ENCODE results near the gene LPCAT4. TPM values are rescaled to one million over a fixed set of nuclear protein-coding genes. Genes with fewer than 3 reads are reported as not detected.
A peak's percentile ranks its signal among the peaks of the same experiment; 100 is the strongest.

The LPCAT4 gene
- total RNA-seq, 1 experiment from 2014 or later, result 46.8 TPM

DNA sequence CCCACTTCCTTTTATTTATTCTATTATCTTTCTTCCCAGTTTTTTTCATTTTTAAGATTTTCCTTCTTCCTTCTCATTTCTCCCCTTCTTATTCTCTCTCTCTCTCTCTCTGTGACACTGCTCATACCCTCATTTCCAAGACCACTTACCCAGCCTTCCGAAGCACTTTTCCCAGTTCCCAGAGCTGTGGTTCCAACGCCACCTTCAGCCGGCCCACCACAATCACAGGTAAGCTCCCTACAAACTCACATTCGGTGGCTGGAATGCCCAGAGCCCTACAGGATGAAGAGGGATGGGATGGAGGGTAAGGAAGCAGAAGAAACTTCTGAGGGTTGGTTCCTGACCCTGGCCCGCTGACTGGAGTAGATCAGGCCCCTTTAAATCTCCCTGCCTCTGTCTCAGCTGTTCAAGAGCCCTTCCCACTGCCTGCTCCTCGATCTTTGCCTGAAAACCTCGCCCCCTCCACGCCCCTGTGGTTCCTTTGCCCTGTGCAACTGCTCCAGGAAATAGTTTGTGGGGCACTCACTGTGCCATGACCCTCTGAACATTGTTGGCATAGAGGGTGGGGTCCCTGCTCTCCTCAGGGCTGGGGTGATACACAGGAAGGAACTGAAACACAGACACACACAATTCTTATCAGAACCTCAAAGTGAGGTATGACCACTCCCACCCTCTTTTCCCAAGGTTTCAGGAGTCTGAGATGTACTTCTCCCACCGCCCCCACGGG, 4.8 kb downstream of the LPCAT4 start:
- Histone ChIP-seq H3F3A (ENCODE audit: insufficient read depth, low read depth) (peaks cover 23% of the 10 kb centered on the region), H3K27me3 (ENCODE audit: insufficient read depth, low read depth) (no peaks in the 10 kb centered on the region), H3K36me3 (ENCODE audit: low read depth) (0 out of 2 replicates have a peak, but pooled peaks cover 3% of the 10 kb centered on the region), H3K9me2 (ENCODE audit: insufficient read depth) (no peaks in the 10 kb centered on the region), H3K9me3 (ENCODE audit: insufficient read depth, low read depth) (no peaks in the 10 kb centered on the region), H3K4me1 (replicated peaks; ENCODE audit: insufficient read depth) (peaks cover 55% of the 10 kb centered on the region), H4K20me1 (ENCODE audit: insufficient read depth) (no peaks in the 10 kb centered on the region), H2AFZ (no peak overlapping the region), H3K79me2 (ENCODE audit: low read depth) (peaks cover 15% of the 10 kb centered on the region), H3K4me2 (peak overlapping the region; percentile 27; the same call in 1 of the 2 replicates), H3K27ac (peak overlapping the region; percentile 58; the same call in 1 of the 2 replicates), H3K4me3 (no peak overlapping the region)
- no TSS peak for BruUV-seq (replicated peaks)
- TF ChIP-seq EZH2 (IDR thresholded peaks at IDR 0.05; ENCODE audit: low read depth), result no peak
- TF ChIP-seq, protein P1, sequence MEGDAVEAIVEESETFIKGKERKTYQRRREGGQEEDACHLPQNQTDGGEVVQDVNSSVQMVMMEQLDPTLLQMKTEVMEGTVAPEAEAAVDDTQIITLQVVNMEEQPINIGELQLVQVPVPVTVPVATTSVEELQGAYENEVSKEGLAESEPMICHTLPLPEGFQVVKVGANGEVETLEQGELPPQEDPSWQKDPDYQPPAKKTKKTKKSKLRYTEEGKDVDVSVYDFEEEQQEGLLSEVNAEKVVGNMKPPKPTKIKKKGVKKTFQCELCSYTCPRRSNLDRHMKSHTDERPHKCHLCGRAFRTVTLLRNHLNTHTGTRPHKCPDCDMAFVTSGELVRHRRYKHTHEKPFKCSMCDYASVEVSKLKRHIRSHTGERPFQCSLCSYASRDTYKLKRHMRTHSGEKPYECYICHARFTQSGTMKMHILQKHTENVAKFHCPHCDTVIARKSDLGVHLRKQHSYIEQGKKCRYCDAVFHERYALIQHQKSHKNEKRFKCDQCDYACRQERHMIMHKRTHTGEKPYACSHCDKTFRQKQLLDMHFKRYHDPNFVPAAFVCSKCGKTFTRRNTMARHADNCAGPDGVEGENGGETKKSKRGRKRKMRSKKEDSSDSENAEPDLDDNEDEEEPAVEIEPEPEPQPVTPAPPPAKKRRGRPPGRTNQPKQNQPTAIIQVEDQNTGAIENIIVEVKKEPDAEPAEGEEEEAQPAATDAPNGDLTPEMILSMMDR (conservative IDR thresholded peaks at IDR 0.05), result no peak
- intact Hi-C loops (cut with micrococcal nuclease; ENCODE audit: unreplicated experiment), result loop anchor here (10.0 kb wide), 1 partner anchor 137 kb away; the partner anchor contains the start of gene EMC4
- peak; percentile 37 to 74 for DNase-seq
- ChIA-PET CTCF (no interaction called here), POLR2A (ENCODE audit: unreplicated experiment) (no interaction called here)

DNA sequence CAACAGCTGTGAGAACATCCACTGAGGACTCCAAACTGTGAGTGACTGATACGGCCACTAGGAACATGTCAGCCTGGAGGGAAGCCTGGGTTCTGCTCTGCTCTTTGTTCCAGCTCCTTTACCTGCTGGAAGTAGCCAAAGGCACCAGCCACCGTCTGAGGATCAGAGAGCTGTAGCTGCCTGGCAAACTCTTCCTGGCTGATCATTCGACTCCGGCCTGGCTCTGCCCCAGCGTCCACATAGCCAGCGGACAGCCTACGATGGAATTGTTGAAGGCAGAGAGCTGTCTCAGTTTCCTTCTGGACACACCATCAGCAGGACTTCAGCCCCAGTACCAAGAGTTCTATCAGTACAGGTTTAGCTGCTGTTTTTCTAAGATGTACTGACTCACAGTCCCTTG, 5.7 kb downstream of the LPCAT4 start:
- DNase-seq, result no peak
- Histone ChIP-seq H2AFZ (no peak overlapping the region), H3K27me3 (ENCODE audit: insufficient read depth, low read depth) (no peaks in the 10 kb centered on the region), H3K79me2 (ENCODE audit: low read depth) (peaks cover 15% of the 10 kb centered on the region), H3K27ac (peak overlapping the region; percentile 22; the same call in 1 of the 2 replicates), H3K9me2 (ENCODE audit: insufficient read depth) (no peaks in the 10 kb centered on the region), H3K36me3 (ENCODE audit: low read depth) (0 out of 2 replicates have a peak, but pooled peaks cover 3% of the 10 kb centered on the region), H3K4me2 (peak overlapping the region; percentile 37; the same call in 1 of the 2 replicates), H3K4me3 (no peak overlapping the region), H3K9me3 (ENCODE audit: insufficient read depth, low read depth) (no peaks in the 10 kb centered on the region), H3F3A (ENCODE audit: insufficient read depth, low read depth) (peaks cover 23% of the 10 kb centered on the region), H4K20me1 (ENCODE audit: insufficient read depth) (no peaks in the 10 kb centered on the region), H3K4me1 (replicated peaks; ENCODE audit: insufficient read depth) (peaks cover 55% of the 10 kb centered on the region)
- intact Hi-C loops (cut with micrococcal nuclease; ENCODE audit: unreplicated experiment), result loop anchor here (10.0 kb wide), 1 partner anchor 136 kb away; the partner anchor contains the start of gene EMC4
- TF ChIP-seq, protein P1 (conservative IDR thresholded peaks at IDR 0.05), result no peak
- no peak for TF ChIP-seq EZH2 (IDR thresholded peaks at IDR 0.05; ENCODE audit: low read depth)
- ChIA-PET CTCF (no interaction called here), POLR2A (ENCODE audit: unreplicated experiment) (no interaction called here)
- no TSS peak for BruUV-seq (replicated peaks)

- peak overlapping the region; percentile 42 for H3K4me2 ChIP-seq
- POLR2A ChIA-PET (ENCODE audit: unreplicated experiment), result interaction anchor here (0.5 kb wide), 2 partner anchors 22 kb away, joined by 6 to 11 read pairs; no protein-coding TSS in a partner anchor
Measured at GRCh38 chr15:34360298-34360697, 6.7 kb downstream of the LPCAT4 start.

More at GRCh38 chr15:34360298-34360697, 6.7 kb downstream of the LPCAT4 start:
- Histone ChIP-seq H3K9me3 (ENCODE audit: insufficient read depth, low read depth) (no peaks in the 10 kb centered on the region), H3K27ac (no peak overlapping the region), H3K9me2 (ENCODE audit: insufficient read depth) (no peaks in the 10 kb centered on the region), H3F3A (ENCODE audit: insufficient read depth, low read depth) (peaks cover 23% of the 10 kb centered on the region), H4K20me1 (ENCODE audit: insufficient read depth) (no peaks in the 10 kb centered on the region), H3K36me3 (ENCODE audit: low read depth) (0 out of 2 replicates have a peak, but pooled peaks cover 3% of the 10 kb centered on the region), H3K4me3 (no peak overlapping the region), H3K27me3 (ENCODE audit: insufficient read depth, low read depth) (no peaks in the 10 kb centered on the region), H3K79me2 (ENCODE audit: low read depth) (peaks cover 7% of the 10 kb centered on the region; the same call in 1 of the 2 replicates), H3K4me1 (replicated peaks; ENCODE audit: insufficient read depth) (peaks cover 49% of the 10 kb centered on the region), H2AFZ (no peak overlapping the region)
- TF ChIP-seq, protein P1 (conservative IDR thresholded peaks at IDR 0.05), result no peak
- TF ChIP-seq EZH2 (IDR thresholded peaks at IDR 0.05; ENCODE audit: low read depth), result no peak
- CTCF ChIA-PET, result interaction anchor here (0.5 to 1.2 kb wide), 4 partner anchors 9 to 483 kb away, joined by 3 to 12 read pairs (median 4); partner anchors contain the start of genes NOP10 and NUTM1
- BruUV-seq (replicated peaks), result no TSS peak
- peak; percentile 82 to 94 for DNase-seq
- intact Hi-C loops (cut with micrococcal nuclease; ENCODE audit: unreplicated experiment), result loop anchor here (10.0 kb wide), 1 partner anchor 135 kb away; the partner anchor contains the start of gene EMC4
